Muscle layer of colon (tissue), 2 donors: ENCODE results near the gene PTMA.
A peak's percentile ranks its signal among the peaks of the same experiment; 100 is the strongest.
"Not testable (repeated sequence)": the region's sequence is repeated elsewhere in the genome, so short reads cannot be mapped to it uniquely, and the experiment has no call there.

ENCODE experiments used
- H3K27ac ChIP-seq: one replicate; pipeline ENCODE4 v1.7.0; 2013; ENCODE audit warnings: low read depth, mild to moderate bottlenecking, low read length, moderate library complexity
- H3K27me3 ChIP-seq, 2 donors: one replicate each; pipeline ENCODE4 v1.7.0; 2013; ENCODE audit warnings: low read length in 2 of 2, mild to moderate bottlenecking in 2 of 2; ENCODE audit not compliant: insufficient read depth in 2 of 2, control insufficient read depth in 1 of 2
- H3K36me3 ChIP-seq: one replicate; pipeline ENCODE4 v1.7.0; 2013; ENCODE audit warnings: mild to moderate bottlenecking, low read length; ENCODE audit not compliant: insufficient read depth
- H3K4me1 ChIP-seq: one replicate; pipeline ENCODE4 v1.7.0; 2013; ENCODE audit warnings: mild to moderate bottlenecking, low read length; ENCODE audit not compliant: insufficient read depth
- H3K4me3 ChIP-seq, 2 donors: one replicate each; pipeline ENCODE4 v1.7.0; 2013; ENCODE audit warnings: low read length in 2 of 2, low read depth in 1 of 2, mild to moderate bottlenecking in 1 of 2, moderate library complexity in 1 of 2
- H3K9ac ChIP-seq: one replicate; pipeline ENCODE4 v1.7.0; 2013; ENCODE audit warnings: low read length
- H3K9me3 ChIP-seq: one replicate; pipeline ENCODE4 v1.7.0; 2013; ENCODE audit warnings: mild to moderate bottlenecking, low read length
- donor health status: abdominal sarcoma.
- donor health status: Adenocarcinoma of cecum.

Gene PTMA

DNA sequence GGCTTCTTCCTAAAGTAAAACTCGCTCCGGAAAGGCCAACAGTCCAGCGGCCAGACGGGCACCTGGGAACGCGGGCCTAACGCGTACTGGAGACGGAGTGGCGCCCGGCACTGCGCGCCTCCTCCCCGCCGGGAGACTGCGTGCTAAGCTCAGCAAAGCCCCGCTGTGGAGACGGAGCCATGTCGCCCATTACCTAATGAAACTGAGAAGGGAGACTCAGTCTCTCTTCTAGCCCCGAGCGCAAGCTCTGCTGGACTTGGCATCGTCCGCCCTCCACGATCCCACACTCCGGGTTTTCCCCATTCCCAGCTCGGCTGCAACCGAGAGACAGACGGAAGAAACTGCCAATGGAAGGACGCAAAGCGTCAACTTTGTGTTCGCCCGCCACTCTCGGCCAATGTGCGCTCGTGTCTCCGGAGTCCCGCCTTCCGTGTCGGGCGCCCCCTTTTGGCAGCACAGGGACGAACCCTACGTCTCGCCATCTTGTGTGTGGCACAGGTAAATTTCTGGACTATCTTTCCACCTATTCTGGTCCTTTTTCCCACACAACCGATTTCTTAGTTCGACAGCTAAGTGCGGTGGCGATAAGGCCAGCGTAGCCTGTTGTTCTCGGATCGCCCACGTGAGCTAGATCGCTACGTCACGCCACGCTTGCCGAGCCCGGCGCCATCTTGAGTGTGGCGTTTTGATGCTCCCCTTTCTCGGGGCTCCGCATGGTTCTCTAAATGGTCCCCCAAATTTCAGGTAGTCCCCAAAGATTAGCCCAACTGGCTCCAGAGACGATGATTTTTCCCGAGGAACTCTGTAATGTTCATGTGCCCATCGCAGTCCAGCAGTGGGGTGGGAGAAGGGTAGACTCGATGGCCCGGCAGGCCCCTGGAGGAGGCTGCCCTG is 1.3 kb upstream of the PTMA start:
- no peaks in the 10 kb centered on the region for H3K27me3 ChIP-seq
- peak overlapping the region; percentile 72 to 78 for H3K4me3 ChIP-seq
- peaks cover 8% of the 10 kb centered on the region for H3K36me3 ChIP-seq
- peaks cover 24% of the 10 kb centered on the region for H3K4me1 ChIP-seq
- H3K27ac ChIP-seq: peak overlapping the region; percentile 100
- H3K9ac ChIP-seq: peak overlapping the region; percentile 83
- H3K9me3 ChIP-seq: no peaks in the 10 kb centered on the region

DNA sequence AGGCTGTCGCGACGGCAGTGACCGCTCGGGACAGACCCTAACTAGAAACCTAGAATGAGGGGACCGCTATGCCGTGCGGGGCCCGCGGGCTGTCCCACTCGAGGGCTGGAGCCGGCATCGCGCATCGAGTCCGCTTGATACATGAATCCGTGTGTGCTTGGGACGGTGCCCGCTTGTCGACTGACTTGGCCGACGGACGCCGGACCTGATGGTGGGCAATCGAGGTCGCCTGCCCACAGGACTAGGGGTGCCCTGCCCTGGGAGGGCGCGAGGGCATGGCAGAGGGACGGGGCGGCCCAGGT is 749 bp upstream of the PTMA start:
- H3K36me3 ChIP-seq: peaks cover 14% of the 10 kb centered on the region
- peak overlapping the region; percentile 99 for H3K27ac ChIP-seq
- H3K4me3 ChIP-seq: peak overlapping the region; percentile 40 to 78
- peaks cover 27% of the 10 kb centered on the region for H3K4me1 ChIP-seq
- H3K9ac ChIP-seq: peak overlapping the region; percentile 83
- no peaks in the 10 kb centered on the region for H3K9me3 ChIP-seq
- H3K27me3 ChIP-seq: no peaks in the 10 kb centered on the region

DNA sequence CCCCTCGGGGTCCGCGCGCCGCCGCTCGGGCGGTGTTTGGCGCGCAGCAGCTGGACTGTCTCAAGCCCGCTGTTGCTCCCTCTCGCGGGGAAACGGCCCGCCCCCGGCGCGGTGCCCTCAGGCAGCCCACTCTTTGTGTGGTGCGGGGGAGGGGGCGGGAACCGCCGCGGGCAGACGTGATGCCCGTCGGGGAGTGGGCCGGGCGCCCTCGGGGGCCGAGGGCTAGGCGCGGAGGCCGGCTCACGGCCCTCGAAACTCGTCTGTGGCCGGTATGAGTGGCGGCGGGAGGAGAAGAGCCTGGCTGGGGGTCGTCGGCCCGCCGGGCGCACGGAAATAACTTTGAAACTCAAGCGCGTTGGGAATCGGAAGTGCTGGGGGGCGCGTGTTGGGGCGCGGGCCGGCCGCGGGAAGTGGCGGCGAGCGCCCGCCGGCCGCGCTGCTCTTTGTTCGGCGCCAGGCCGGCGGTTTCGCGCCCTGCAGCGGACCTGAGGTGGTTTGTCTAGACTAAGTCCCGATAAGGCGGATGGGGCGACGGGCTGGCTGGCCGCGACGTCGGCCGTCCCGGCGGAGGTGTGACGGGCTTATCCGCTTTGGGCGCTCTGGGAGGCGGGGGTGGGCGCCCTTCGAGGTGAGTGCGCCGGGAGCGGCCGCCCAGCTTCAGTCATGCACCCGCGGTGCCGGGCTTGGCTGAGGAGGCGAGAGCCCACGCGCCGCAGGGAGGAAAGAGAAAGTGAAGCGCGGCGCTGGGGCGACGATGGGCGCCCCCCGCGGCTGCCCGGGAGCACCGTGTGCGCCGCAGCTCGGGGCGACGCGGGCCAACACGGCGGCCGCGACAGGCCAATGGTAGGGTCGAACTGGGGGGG is 679 bp downstream of the PTMA start:
- Histone ChIP-seq H3K4me3 (peak overlapping the region; percentile 77 to 99), H3K9me3 (no peaks in the 10 kb centered on the region), H3K27ac (peak overlapping the region; percentile 98), H3K4me1 (peaks cover 35% of the 10 kb centered on the region), H3K36me3 (peaks cover 20% of the 10 kb centered on the region), H3K27me3 (no peaks in the 10 kb centered on the region), H3K9ac (peak overlapping the region; percentile 81)

DNA sequence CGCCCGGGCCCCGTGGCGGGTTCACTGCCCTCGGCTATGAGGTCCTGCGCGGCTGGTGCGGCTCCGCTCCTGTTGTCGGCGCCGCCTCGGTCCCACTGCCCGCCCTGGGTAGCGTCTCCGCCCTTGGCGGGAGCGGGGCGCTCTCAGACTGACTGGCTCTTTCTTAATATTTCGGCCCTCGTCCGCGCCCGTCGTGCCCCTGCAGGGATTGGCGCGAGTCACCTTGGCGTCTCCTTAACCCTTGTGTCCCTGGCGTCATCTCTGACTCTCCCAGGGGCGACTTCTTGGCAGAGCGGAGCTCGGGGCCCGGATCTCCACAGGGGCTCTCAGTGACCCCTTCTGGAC is 1.3 kb downstream of the PTMA start:
- H3K27ac ChIP-seq: peak overlapping the region; percentile 98
- H3K9ac ChIP-seq: peak overlapping the region; percentile 81
- peaks cover 39% of the 10 kb centered on the region for H3K4me1 ChIP-seq

DNA sequence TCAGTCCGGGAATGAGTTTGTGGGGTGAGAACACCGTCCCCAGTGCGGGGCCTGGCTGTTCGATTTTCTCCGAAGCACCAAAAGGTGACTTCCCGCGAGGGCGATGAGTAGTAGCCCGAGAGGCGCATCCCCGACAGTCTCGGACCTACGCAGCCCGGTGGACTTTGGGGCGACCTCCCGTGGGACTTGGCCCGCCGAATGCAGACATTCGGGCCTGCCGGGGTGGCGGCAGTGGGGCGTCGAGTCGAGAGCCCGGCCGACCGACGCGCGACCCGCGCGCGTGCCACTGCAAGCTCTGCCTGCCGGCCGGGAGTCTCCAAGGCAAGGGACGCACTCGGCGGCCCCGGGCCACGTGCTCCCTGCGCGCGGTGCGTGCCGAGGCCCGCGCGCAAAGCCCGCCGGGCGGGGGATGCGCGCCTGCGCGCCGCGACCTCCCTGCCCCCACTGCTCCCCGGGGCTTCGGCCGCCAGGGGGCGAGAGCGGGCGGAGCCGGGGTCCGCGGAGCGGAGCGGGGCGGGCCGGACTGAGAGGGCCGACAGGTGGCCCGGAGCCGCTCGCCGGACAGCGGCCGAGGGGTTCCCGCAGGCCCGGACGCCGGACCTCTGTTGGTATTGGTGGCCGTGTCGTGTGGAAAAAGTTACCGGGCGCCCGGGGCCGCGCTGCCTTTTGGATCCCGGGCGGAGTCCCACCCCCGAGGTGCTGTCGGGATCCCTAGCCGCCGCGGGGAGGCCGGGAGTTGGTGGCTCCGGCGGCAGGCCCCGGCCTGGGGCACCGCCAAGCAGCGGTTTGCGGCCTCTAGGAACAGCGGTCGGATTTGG is 1.9 kb downstream of the PTMA start:
- no peaks in the 10 kb centered on the region for H3K27me3 ChIP-seq
- peak overlapping the region; percentile 77 to 99 for H3K4me3 ChIP-seq
- H3K36me3 ChIP-seq: peaks cover 23% of the 10 kb centered on the region
- H3K4me1 ChIP-seq: peaks cover 42% of the 10 kb centered on the region
- peak overlapping the region; percentile 81 for H3K9ac ChIP-seq
- H3K27ac ChIP-seq: peak overlapping the region; percentile 98
- H3K9me3 ChIP-seq: no peaks in the 10 kb centered on the region

More for the DNA sequence above, 1.3 kb downstream of the PTMA start:
- Histone ChIP-seq H3K36me3 (peaks cover 23% of the 10 kb centered on the region), H3K27me3 (no peaks in the 10 kb centered on the region), H3K4me3 (peak overlapping the region; percentile 77 to 99), H3K9me3 (no peaks in the 10 kb centered on the region)

DNA sequence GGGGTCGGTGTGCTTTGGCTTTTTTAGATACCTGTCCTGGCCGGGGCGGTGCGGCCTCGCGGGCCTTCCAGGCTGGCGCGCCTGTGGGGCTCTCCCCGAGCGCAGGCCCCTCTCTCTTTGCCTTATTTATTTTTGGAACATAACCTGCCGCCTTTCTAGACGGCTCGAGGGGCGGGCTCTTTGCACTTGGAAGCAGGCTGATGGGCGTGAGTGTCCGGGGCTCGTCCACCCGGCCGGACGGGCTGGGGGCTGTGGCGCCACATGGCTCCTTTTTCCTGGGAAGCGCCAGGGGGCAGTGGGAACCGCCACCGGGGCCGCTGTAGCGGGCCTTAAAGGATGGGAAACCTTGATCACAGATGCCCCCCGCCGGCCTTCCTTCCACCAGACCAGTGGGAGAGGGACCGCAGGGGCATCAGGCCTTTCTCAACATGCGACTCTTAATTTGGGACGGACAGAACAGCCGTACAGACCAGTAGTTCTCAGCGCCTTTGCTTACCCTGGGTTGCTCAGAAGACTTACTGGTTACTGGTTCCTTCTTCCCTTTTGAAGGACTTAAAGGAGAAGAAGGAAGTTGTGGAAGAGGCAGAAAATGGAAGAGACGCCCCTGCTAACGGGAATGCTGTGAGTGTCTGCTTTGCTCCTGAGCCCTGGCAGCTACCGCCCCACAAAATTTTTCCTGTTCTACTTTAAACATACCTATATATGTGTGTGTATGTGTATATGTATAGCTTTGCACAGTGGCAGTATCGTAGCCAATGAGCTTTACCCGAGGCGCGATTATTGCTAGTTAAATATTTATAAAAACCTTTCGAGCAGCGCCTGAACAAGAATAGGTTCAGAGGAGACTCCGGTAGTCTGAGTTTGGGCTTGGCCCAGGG is 2.7 kb downstream of the PTMA start:
- H3K36me3 ChIP-seq: peaks cover 23% of the 10 kb centered on the region
- H3K27ac ChIP-seq: peak overlapping the region; percentile 95
- H3K9ac ChIP-seq: peak overlapping the region; percentile 62
- H3K27me3 ChIP-seq: no peaks in the 10 kb centered on the region
- H3K9me3 ChIP-seq: no peaks in the 10 kb centered on the region
- H3K4me1 ChIP-seq: peaks cover 41% of the 10 kb centered on the region
- H3K4me3 ChIP-seq: peak overlapping the region; percentile 68 to 99

DNA sequence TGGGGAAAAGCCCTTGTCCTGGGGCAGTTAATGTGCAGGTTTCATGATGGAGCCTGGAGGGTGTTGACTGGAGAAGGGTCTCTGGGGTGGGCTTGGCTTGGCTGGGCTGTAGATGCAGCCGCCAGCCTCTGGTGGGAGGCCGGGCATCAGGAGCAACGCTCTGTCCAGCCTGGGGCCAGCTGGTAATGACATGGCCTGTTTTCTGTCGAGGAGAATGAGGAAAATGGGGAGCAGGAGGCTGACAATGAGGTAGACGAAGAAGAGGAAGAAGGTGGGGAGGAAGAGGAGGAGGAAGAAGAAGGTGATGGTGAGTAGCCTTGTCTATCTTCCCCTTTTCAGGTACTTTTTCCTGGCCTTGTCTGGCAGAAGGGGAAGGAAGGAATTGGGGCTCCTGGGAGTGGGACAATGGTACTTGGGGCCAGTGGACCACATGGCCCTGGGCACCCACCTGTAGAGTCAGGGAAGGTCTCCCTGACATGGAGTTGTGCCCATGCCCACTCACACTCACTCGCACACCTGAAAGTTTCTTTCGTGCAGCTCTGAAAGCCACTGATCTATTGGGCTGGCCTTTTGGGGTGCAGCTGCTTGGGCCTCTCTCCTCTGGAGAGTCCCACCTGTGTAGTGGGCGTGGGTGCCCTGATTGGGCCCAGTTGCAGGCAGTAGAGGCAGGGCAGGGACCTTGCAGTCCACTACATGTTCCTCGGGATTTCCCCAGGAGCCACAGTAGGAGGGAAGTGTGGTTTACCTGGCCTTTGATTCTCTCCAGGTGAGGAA is 3.5 kb downstream of the PTMA start:
- Histone ChIP-seq H3K9me3 (no peaks in the 10 kb centered on the region), H3K27ac (peak overlapping the region; percentile 95), H3K36me3 (peaks cover 23% of the 10 kb centered on the region), H3K9ac (peak overlapping the region; percentile 62), H3K4me1 (peaks cover 41% of the 10 kb centered on the region), H3K27me3 (no peaks in the 10 kb centered on the region), H3K4me3 (peak overlapping the region; percentile 68 to 99)

DNA sequence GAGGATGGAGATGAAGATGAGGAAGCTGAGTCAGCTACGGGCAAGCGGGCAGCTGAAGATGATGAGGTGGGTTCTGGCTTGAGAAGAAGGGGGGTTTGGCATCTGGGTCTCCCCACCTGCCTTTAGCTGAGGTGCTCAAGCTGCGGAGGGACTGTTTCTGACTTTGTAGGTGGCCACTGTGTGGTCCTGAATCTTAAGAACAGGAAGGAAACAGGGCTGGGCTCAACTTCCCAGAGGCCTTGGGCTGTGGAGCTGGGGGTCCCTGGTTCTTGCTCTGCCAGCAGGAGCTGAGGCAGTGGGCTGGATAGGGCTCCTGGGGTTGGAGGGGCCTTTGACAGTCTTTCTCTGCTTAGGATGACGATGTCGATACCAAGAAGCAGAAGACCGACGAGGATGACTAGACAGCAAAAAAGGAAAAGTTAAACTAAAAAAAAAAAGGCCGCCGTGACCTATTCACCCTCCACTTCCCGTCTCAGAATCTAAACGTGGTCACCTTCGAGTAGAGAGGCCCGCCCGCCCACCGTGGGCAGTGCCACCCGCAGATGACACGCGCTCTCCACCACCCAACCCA is 4.2 kb downstream of the PTMA start:
- Histone ChIP-seq H3K4me3 (peak overlapping the region in 1 of 2 donors; percentile 68), H3K27ac (peak overlapping the region; percentile 1)

DNA sequence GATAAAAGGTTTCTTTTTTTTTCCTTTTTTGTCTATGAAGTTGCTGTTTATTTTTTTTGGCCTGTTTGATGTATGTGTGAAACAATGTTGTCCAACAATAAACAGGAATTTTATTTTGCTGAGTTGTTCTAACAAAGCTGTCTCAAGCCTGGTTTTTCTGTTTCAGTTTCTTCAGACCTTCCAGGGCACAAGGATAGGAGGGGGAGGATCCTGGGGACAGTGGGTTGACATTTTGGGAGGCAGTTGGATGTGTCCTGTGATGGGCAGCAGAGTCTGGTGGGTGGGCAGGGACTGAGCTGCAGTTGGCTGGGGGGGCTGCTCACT is 5.0 kb downstream of the PTMA start:
- not testable (repeated sequence) for H3K4me3 ChIP-seq, H3K27me3 ChIP-seq, H3K9me3 ChIP-seq
- peak overlapping the region; percentile 52 for H3K27ac ChIP-seq
- peak overlapping the region; percentile 32 for H3K9ac ChIP-seq
- H3K4me1 ChIP-seq: peaks cover 37% of the 10 kb centered on the region
- H3K36me3 ChIP-seq: peaks cover 23% of the 10 kb centered on the region

More for the DNA sequence above, 4.2 kb downstream of the PTMA start:
- peaks cover 37% of the 10 kb centered on the region for H3K4me1 ChIP-seq
- not testable (repeated sequence) for H3K9me3 ChIP-seq, H3K27me3 ChIP-seq, H3K9ac ChIP-seq
- peaks cover 23% of the 10 kb centered on the region for H3K36me3 ChIP-seq
